GM18907 (cell line): ENCODE data around the gene CNPY2.
"Not testable (repeated sequence)": the region's sequence is repeated elsewhere in the genome, so short reads cannot be mapped to it uniquely, and the experiment has no call there.

ENCODE experiments used
- ATAC-seq: cut with Tn5 transposase; IDR thresholded peaks from one replicate; pipeline ENCODE4 v1.9.1; 2021; ENCODE audit warnings: mild to moderate bottlenecking, moderate library complexity; ENCODE audit not compliant: unreplicated experiment

The CNPY2 gene

GRCh38 chr12:56299308-56299852 lies 16.4 kb downstream of the CNPY2 start:
- no peak for ATAC-seq

GRCh38 chr12:56298828-56299227 lies 17.0 kb downstream of the CNPY2 start:
- ATAC-seq = no peak

- no peak for ATAC-seq
These were observed 18.4 kb downstream of the CNPY2 start for GRCh38 chr12:56297400-56297799.

- ATAC-seq = no peak
These were observed 19.5 kb downstream of the CNPY2 start for GRCh38 chr12:56296295-56296694.

- no peak for ATAC-seq
These were observed 22.0 kb downstream of the CNPY2 start for GRCh38 chr12:56293795-56294194.

GRCh38 chr12:56288705-56289387 lies 26.9 kb downstream of the CNPY2 start:
- no peak for ATAC-seq

- ATAC-seq = no peak
These were observed 29.6 kb downstream of the CNPY2 start for GRCh38 chr12:56286044-56286830.

- not testable (repeated sequence) for ATAC-seq
These were observed 31.5 kb downstream of the CNPY2 start for GRCh38 chr12:56284263-56284662.

GRCh38 chr12:56282579-56282978 lies 33.2 kb downstream of the CNPY2 start:
- ATAC-seq = no peak

- no peak for ATAC-seq
These were observed 33.8 kb downstream of the CNPY2 start for GRCh38 chr12:56282030-56282429.

- ATAC-seq = no peak
These were observed 34.9 kb downstream of the CNPY2 start for GRCh38 chr12:56280849-56281248.

- ATAC-seq = no peak
These were observed 36.9 kb downstream of the CNPY2 start for GRCh38 chr12:56278905-56279304.

- no peak for ATAC-seq
These were observed 41.5 kb downstream of the CNPY2 start for GRCh38 chr12:56274299-56274698.

GRCh38 chr12:56272468-56272867 lies 43.3 kb downstream of the CNPY2 start:
- not testable (repeated sequence) for ATAC-seq

- ATAC-seq = no peak
These were observed 44.8 kb downstream of the CNPY2 start for GRCh38 chr12:56271031-56271430.

- ATAC-seq = peak; percentile 24
These were observed 48.2 kb downstream of the CNPY2 start for GRCh38 chr12:56267443-56268071.

GRCh38 chr12:56266693-56267442 lies 48.9 kb downstream of the CNPY2 start, which contains the start of gene COQ10A:
COQ10A (plus strand) TSS chr12:56266942; CDS start chr12:56267119, 177 bp downstream.
- ATAC-seq = peak; percentile 89

GRCh38 chr12:56266068-56266692 lies 49.6 kb downstream of the CNPY2 start:
- ATAC-seq = not testable (repeated sequence)

- not testable (repeated sequence) for ATAC-seq
These were observed 52.8 kb downstream of the CNPY2 start for GRCh38 chr12:56262955-56263354.
